Panc1 (cell line): ENCODE measurements around the gene FSTL5. TPM values are rescaled to one million over a fixed set of nuclear protein-coding genes. Genes with fewer than 3 reads are reported as not detected.

Experiments
- ATAC-seq: fragments of 200-7000 bp; cut with Tn5 transposase; 2 replicates; pipeline ENCODE4 v1.9.1; 2020; ENCODE audit warnings: mild to moderate bottlenecking, moderate library complexity
- BruUV-seq: library from RNA; stranded (reverse); fragments of 400-500 nt; replicated peaks from 2 replicates; lab custom pipeline; 2021; lab: Mats Ljungman, UMichigan
- CTCF ChIA-PET: fragments of 300-600 bp; sonication (Branson Sonifier 250); formaldehyde crosslinking; loops from one replicate; lab custom pipeline; 2022; ENCODE audit warnings: antibody characterized with exemption; lab: Charles Lee
- POLR2A ChIA-PET: fragments of 300-600 bp; sonication (Branson Sonifier 250); formaldehyde crosslinking; loops from one replicate; lab custom pipeline; 2022; ENCODE audit warnings: antibody characterized with exemption; lab: Charles Lee
- DNase-seq: peaks from one replicate; pipeline ENCODE4 v3.0.0-alpha.2; 2010; ENCODE audit warnings: low read depth, low spot score
- H3K27ac ChIP-seq: 2 replicates; pipeline ENCODE4 v1.5.1; 2011; ENCODE audit warnings: mild to moderate bottlenecking, low read length, inconsistent platforms
- H3K27me3 ChIP-seq: fragments of 200-500 bp; sonication (Bioruptor generic); 2 replicates; pipeline ENCODE4 v1.6.0; 2014; ENCODE audit warnings: low read length, inconsistent platforms; ENCODE audit not compliant: control insufficient read depth, insufficient read depth
- H3K36me3 ChIP-seq: fragments of 200-500 bp; sonication (Bioruptor generic); 2 replicates; pipeline ENCODE4 v1.5.1; 2014; ENCODE audit warnings: inconsistent platforms, mild to moderate bottlenecking, low read length, moderate library complexity; ENCODE audit not compliant: control insufficient read depth, insufficient read depth
- H3K4me1 ChIP-seq: 2 replicates; pipeline ENCODE4 v1.5.1; 2011; ENCODE audit warnings: inconsistent platforms, mild to moderate bottlenecking, low read length, moderate library complexity; ENCODE audit not compliant: control insufficient read depth, insufficient read depth
- H3K4me3 ChIP-seq, 2 experiments: 2 replicates each; pipeline ENCODE4 v1.5.1; 2011 to 2012; ENCODE audit warnings: low read depth in 2 of 2, low read length in 2 of 2, mild to moderate bottlenecking in 2 of 2, inconsistent platforms in 1 of 2, moderate library complexity in 1 of 2
- H3K9me3 ChIP-seq: fragments of 200-500 bp; sonication (Bioruptor generic); 2 replicates; pipeline ENCODE4 v1.5.1; 2014; ENCODE audit warnings: low read depth, mild to moderate bottlenecking, inconsistent platforms, low read length, moderate library complexity; ENCODE audit not compliant: control insufficient read depth, insufficient read depth
- POLR2AphosphoS5 ChIP-seq: IDR thresholded peaks from 2 replicates; pipeline ENCODE4 v1.6.1; 2012; ENCODE audit warnings: mild to moderate bottlenecking, low read depth, low read length, moderate library complexity
- SIN3A ChIP-seq: IDR thresholded peaks from 2 replicates; pipeline ENCODE4 v1.6.1; 2012; ENCODE audit warnings: low read depth, mild to moderate bottlenecking, low read length, moderate library complexity, borderline replicate concordance; ENCODE audit not compliant: insufficient read depth
- TCF7L2 ChIP-seq: IDR thresholded peaks from 2 replicates; pipeline ENCODE4 v1.6.1; 2011; ENCODE audit warnings: mild to moderate bottlenecking, low read depth, low read length, inconsistent platforms
- in situ Hi-C: cut with HindIII; loops from 2 replicates; pipeline ENCODE4 v1.10.0; 2016; ENCODE audit warnings: low sequenced_read_pairs, low pct_unique_long_range_greater_than_20kb
- intact Hi-C: fragments of 100-400 bp; cut with micrococcal nuclease; formaldehyde crosslinking; loops from one replicate; pipeline ENCODE4 v1.10.0; 2022; ENCODE audit not compliant: unreplicated experiment
- total RNA-seq: library from RNA; stranded (reverse); gene quantifications from one replicate; pipeline ENCODE4 v1.2.1, GENCODE V29; 2021; ENCODE audit not compliant: unreplicated experiment
- TF ChIP-seq, protein P1 (sequence below), 2 experiments: IDR thresholded peaks; 2 replicates each; pipeline ENCODE4 v1.6.1; 2011 to 2012; ENCODE audit warnings: low read depth in 2 of 2, control low read depth in 1 of 2, low read length in 1 of 2, mild to moderate bottlenecking in 1 of 2, moderate library complexity in 1 of 2; ENCODE audit not compliant: insufficient read depth in 1 of 2
- TF ChIP-seq, protein P2 (sequence below): fragments of 450-650 bp; IDR thresholded peaks from 2 replicates; pipeline ENCODE4 v1.5.1; 2017; ENCODE audit warnings: mild to moderate bottlenecking

The FSTL5 gene
- total RNA-seq, 1 experiment from 2014 or later = 0.67 TPM

DNA sequence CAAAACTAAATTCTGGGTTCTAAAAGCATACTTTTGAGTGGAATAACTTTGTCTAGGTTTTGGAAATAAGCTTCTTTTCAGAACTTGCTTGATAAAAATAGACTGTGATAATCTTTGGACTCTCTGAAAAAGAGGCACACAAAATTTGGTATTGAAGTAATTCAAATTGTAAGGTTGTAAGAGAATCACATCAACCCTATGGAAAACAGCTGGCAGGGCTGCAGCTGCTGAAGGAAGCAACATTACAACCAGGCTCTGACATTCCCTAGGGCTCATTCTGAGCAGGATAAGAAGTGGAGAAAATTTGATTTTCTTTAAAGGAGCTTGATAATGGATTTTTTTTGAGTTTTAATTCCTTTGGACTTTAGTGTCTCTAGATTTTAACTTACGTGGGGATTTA, 147.6 kb downstream of the FSTL5 start:
- Histone ChIP-seq H3K27ac (no peak overlapping the region), H3K36me3 (no peaks in the 10 kb centered on the region), H3K27me3 (no peaks in the 10 kb centered on the region), H3K9me3 (no peaks in the 10 kb centered on the region), H3K4me3 (no peak overlapping the region), H3K4me1 (no peaks in the 10 kb centered on the region)
- in situ Hi-C loops (no loop called here), intact Hi-C loops (no loop called here)
- DNase-seq (no peak), ATAC-seq (no peak)
- TF ChIP-seq, protein P1, sequence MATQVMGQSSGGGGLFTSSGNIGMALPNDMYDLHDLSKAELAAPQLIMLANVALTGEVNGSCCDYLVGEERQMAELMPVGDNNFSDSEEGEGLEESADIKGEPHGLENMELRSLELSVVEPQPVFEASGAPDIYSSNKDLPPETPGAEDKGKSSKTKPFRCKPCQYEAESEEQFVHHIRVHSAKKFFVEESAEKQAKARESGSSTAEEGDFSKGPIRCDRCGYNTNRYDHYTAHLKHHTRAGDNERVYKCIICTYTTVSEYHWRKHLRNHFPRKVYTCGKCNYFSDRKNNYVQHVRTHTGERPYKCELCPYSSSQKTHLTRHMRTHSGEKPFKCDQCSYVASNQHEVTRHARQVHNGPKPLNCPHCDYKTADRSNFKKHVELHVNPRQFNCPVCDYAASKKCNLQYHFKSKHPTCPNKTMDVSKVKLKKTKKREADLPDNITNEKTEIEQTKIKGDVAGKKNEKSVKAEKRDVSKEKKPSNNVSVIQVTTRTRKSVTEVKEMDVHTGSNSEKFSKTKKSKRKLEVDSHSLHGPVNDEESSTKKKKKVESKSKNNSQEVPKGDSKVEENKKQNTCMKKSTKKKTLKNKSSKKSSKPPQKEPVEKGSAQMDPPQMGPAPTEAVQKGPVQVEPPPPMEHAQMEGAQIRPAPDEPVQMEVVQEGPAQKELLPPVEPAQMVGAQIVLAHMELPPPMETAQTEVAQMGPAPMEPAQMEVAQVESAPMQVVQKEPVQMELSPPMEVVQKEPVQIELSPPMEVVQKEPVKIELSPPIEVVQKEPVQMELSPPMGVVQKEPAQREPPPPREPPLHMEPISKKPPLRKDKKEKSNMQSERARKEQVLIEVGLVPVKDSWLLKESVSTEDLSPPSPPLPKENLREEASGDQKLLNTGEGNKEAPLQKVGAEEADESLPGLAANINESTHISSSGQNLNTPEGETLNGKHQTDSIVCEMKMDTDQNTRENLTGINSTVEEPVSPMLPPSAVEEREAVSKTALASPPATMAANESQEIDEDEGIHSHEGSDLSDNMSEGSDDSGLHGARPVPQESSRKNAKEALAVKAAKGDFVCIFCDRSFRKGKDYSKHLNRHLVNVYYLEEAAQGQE (IDR thresholded peaks at IDR 0.05; ENCODE audit: insufficient read depth in 1 of 2, low read depth in 2 of 2, low read length in 1 of 2) = no peak
- TF ChIP-seq SIN3A = no peak
- TF ChIP-seq, protein P2, sequence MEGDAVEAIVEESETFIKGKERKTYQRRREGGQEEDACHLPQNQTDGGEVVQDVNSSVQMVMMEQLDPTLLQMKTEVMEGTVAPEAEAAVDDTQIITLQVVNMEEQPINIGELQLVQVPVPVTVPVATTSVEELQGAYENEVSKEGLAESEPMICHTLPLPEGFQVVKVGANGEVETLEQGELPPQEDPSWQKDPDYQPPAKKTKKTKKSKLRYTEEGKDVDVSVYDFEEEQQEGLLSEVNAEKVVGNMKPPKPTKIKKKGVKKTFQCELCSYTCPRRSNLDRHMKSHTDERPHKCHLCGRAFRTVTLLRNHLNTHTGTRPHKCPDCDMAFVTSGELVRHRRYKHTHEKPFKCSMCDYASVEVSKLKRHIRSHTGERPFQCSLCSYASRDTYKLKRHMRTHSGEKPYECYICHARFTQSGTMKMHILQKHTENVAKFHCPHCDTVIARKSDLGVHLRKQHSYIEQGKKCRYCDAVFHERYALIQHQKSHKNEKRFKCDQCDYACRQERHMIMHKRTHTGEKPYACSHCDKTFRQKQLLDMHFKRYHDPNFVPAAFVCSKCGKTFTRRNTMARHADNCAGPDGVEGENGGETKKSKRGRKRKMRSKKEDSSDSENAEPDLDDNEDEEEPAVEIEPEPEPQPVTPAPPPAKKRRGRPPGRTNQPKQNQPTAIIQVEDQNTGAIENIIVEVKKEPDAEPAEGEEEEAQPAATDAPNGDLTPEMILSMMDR = no peak
- TF ChIP-seq POLR2AphosphoS5 = no peak
- TF ChIP-seq TCF7L2 = no peak
- no TSS peak for BruUV-seq
- ChIA-PET CTCF (no interaction called here), POLR2A (no interaction called here)

DNA sequence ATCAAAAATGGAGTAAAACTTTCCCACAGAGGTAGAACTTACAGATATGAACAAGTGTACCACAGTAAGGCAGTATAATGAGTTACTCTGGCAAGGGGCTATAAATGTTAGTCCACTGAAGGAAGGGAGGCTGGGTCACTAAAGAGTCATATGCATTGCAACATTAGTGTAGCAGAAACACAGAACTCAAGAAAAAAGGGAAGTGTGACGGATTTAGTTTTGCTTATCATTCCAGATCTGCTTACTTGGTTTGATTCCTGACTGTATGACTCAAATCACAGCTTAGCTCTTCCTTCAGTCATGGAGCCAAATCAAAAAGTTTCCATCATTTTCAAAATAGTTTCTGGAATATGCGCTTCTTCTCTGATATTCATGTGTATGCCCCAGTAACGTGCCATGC, 148.7 kb downstream of the FSTL5 start:
- ATAC-seq = no peak
- BruUV-seq = no TSS peak
- Histone ChIP-seq H3K4me1 (no peaks in the 10 kb centered on the region), H3K9me3 (no peaks in the 10 kb centered on the region), H3K27ac (no peak overlapping the region), H3K4me3 (no peak overlapping the region), H3K36me3 (no peaks in the 10 kb centered on the region), H3K27me3 (no peaks in the 10 kb centered on the region)
- no peak for DNase-seq
- ChIA-PET CTCF (no interaction called here), POLR2A (no interaction called here)
- in situ Hi-C loops (no loop called here), intact Hi-C loops (no loop called here)
- TF ChIP-seq POLR2AphosphoS5 (no peak), TCF7L2 (no peak), SIN3A (no peak)
- TF ChIP-seq, protein P1 (IDR thresholded peaks at IDR 0.05; ENCODE audit: insufficient read depth in 1 of 2, low read depth in 2 of 2, low read length in 1 of 2) = no peak
- TF ChIP-seq, protein P2 = no peak
